ENCODE results near the gene PEX12. TPM values are rescaled to one million over a fixed set of nuclear protein-coding genes. Genes with fewer than 3 reads are reported as not detected.

Gene PEX12
- total and polyA plus RNA-seq, 9 of the 15 experiments (the other 6 are each of a cell fraction or from before 2014, with no cell fraction given), result 4.0 to 12.4 (median 6.4) TPM

- TF ChIP-seq CTCF (IDR thresholded peaks at IDR 0.05 in 2 of 3, conservative IDR thresholded peaks at IDR 0.05 in 1 of 3; ENCODE audit: insufficient read depth in 2 of 3, low read depth in 1 of 3, low read length in 3 of 3), result no peak
- TF ChIP-seq HDAC1 (IDR thresholded peaks at IDR 0.05), result peak in 1 of 2 experiments; percentile 51; a peak in 2 of 4 replicates
- TF ChIP-seq RAD51 (IDR thresholded peaks at IDR 0.05; ENCODE audit: borderline replicate concordance, low read depth), result no peak
- no peak for TF ChIP-seq SMAD4 (CRISPR knock-in tag; conservative IDR thresholded peaks at IDR 0.05)
- TF ChIP-seq NFRKB (IDR thresholded peaks at IDR 0.05; ENCODE audit: low read depth), result no peak; the same call in 1 of the 2 replicates
- no peak for TF ChIP-seq MYC (IDR thresholded peaks at IDR 0.05; ENCODE audit: low read depth, low read length)
- no peak for TF ChIP-seq MYC (CRISPR knock-in tag; IDR thresholded peaks at IDR 0.05; ENCODE audit: borderline replicate concordance, low read depth)
- no peak for TF ChIP-seq TCF7L2 (IDR thresholded peaks at IDR 0.05; ENCODE audit: low read depth, low read length)
- TF ChIP-seq ETV5 (CRISPR knock-in tag; IDR thresholded peaks at IDR 0.05; ENCODE audit: low read depth), result no peak
- no peak for TF ChIP-seq RFX1 (IDR thresholded peaks at IDR 0.05)
- no peak for TF ChIP-seq JUND (IDR thresholded peaks at IDR 0.05; ENCODE audit: borderline replicate concordance, low read depth, low read length)
- no peak for TF ChIP-seq JUND (tag; IDR thresholded peaks at IDR 0.05; ENCODE audit: borderline replicate concordance, low read depth, low read length)
- no peak for TF ChIP-seq KLF6 (CRISPR knock-in tag; IDR thresholded peaks at IDR 0.05; ENCODE audit: borderline replicate concordance)
- TF ChIP-seq ZNF707 (CRISPR knock-in tag; conservative IDR thresholded peaks at IDR 0.05), result no peak
- TF ChIP-seq ZNF23 (CRISPR knock-in tag; IDR thresholded peaks at IDR 0.05), result no peak
- TF ChIP-seq HIVEP1 (CRISPR knock-in tag; IDR thresholded peaks at IDR 0.05), result no peak
- TF ChIP-seq KLF16 (IDR thresholded peaks at IDR 0.05), result no peak
- peak; percentile 15; the same call in 1 of the 2 replicates for TF ChIP-seq CC2D1A (IDR thresholded peaks at IDR 0.05)
- TF ChIP-seq GTF2A2 (tag; IDR thresholded peaks at IDR 0.05), result no peak
- no peak for TF ChIP-seq ZFP1 (CRISPR knock-in tag; IDR thresholded peaks at IDR 0.05)
- no peak for TF ChIP-seq ZNF57 (CRISPR knock-in tag; IDR thresholded peaks at IDR 0.05)
- no peak for TF ChIP-seq RBM15 (IDR thresholded peaks at IDR 0.05; ENCODE audit: insufficient read depth, low read length)
- no peak for TF ChIP-seq KAT2B (IDR thresholded peaks at IDR 0.05; ENCODE audit: low read depth, low read length)
- no peak for TF ChIP-seq RFX7 (CRISPR knock-in tag; IDR thresholded peaks at IDR 0.05)
- TF ChIP-seq ID3 (CRISPR knock-in tag; IDR thresholded peaks at IDR 0.05), result no peak
- TF ChIP-seq ID3 (tag; IDR thresholded peaks at IDR 0.05), result no peak
- TF ChIP-seq SUPT5H (IDR thresholded peaks at IDR 0.05), result peak; percentile 7; the same call in 1 of the 2 replicates
- no peak for TF ChIP-seq PTRF (tag; IDR thresholded peaks at IDR 0.05)
- no peak for TF ChIP-seq TEAD1 (CRISPR knock-in tag; IDR thresholded peaks at IDR 0.05)
- TF ChIP-seq BRF1 (IDR thresholded peaks at IDR 0.05; ENCODE audit: borderline replicate concordance, extremely low read depth, insufficient read length), result no peak
- TF ChIP-seq SMARCA5 (IDR thresholded peaks at IDR 0.05), result peak; percentile 56; the same call in 1 of the 2 replicates
- 0 out of 2 replicates have a peak, but pooled peaks have one; percentile 12 for TF ChIP-seq LARP7 (IDR thresholded peaks at IDR 0.05)
- TF ChIP-seq TAF15 (IDR thresholded peaks at IDR 0.05; ENCODE audit: low read depth, low read length), result no peak
These were observed 11.4 kb downstream of the PEX12 start (continued) for GRCh38 chr17:35566968-35567367.

Data from K562 (cell line).